Measurements from ENCODE around the gene MAP3K1. TPM values are rescaled to one million over a fixed set of nuclear protein-coding genes. Genes with fewer than 3 reads are reported as not detected.

Gene MAP3K1
- total RNA-seq, 2 donors from 2014 or later = 21.4 to 22.6 TPM

DNA sequence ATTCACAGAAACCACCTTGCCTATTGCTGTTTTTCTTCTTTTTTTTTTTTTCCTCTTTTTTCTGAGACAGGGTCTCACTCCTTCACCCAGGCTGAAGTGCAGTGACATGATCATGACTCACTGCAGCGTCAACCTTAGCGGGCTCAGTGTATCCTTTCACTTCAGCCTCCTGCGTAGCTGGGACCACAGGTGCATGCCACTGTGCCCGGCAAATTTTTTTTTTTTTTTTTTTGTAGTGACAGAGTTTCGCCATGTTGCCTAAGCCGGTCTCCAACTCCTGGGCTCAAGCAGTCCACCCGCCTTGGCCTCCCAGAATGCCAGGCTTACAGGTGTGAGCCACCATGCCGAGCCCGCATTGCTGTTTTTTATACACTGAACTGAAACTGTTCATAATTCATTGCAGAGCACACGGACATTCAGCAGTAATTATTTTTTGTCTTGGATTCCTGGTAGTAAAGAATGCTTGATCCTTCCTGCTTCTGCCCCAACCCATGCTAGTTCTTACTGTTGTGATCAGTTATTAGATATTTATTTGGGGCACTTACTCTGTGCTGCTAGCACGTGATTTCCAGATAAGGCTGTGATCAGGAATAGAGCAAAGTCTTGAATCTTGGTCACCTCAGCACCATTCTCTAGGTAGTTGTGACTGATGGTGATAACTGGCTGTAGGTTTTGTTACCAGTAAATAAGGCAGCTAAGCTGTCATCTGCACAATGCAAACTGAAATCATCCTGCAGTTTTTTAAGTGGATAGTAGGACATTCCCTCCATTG lies 14.0 kb downstream of the MAP3K1 start:
- Histone ChIP-seq H3K4me1 (peaks cover 82% of the 10 kb centered on the region), H3K27ac (peak overlapping the region in 1 of 4 donors; percentile 1), H3K4me3 (no peak overlapping the region), H3K36me3 (replicated peaks in 1 of 2; ENCODE audit: insufficient read depth in 1 of 2, low read depth in 2 of 2) (no peaks in the 10 kb centered on the region), H3K27me3 (no peaks in the 10 kb centered on the region), H3K9me3 (no peaks in the 10 kb centered on the region)
- no peak for TF ChIP-seq POLR2A (IDR thresholded peaks at IDR 0.05)
- TF ChIP-seq, protein P1, sequence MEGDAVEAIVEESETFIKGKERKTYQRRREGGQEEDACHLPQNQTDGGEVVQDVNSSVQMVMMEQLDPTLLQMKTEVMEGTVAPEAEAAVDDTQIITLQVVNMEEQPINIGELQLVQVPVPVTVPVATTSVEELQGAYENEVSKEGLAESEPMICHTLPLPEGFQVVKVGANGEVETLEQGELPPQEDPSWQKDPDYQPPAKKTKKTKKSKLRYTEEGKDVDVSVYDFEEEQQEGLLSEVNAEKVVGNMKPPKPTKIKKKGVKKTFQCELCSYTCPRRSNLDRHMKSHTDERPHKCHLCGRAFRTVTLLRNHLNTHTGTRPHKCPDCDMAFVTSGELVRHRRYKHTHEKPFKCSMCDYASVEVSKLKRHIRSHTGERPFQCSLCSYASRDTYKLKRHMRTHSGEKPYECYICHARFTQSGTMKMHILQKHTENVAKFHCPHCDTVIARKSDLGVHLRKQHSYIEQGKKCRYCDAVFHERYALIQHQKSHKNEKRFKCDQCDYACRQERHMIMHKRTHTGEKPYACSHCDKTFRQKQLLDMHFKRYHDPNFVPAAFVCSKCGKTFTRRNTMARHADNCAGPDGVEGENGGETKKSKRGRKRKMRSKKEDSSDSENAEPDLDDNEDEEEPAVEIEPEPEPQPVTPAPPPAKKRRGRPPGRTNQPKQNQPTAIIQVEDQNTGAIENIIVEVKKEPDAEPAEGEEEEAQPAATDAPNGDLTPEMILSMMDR (IDR thresholded peaks at IDR 0.05) = no peak
- 78 to 82% methylated on average over 11 of the region's 11 CpGs for WGBS, 2 donors
- ATAC-seq = no peak
- intact Hi-C loops (cut with DNase I) = no loop called here
- no peak for DNase-seq

DNA sequence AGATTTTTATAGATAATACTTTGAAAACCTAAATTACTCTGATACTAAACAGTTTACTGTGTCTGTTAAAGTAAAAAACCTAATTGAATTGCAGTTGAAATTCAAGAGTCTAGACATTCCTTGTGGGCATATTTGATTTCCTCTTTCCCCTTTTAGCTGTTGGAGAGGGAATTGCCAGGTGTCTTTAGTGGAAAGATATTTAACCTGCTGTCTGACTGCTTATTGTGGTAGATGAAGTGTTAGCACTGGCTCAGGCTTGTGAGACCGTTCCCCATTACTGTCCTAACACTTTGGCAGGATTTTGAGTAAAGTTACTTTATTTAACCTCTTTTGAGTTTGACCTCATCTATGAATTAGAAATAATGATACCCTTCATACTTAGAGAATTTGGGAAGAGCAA lies 16.4 kb downstream of the MAP3K1 start:
- Histone ChIP-seq H3K27me3 (no peaks in the 10 kb centered on the region), H3K9me3 (no peaks in the 10 kb centered on the region), H3K4me3 (no peak overlapping the region), H3K4me1 (peaks cover 73% of the 10 kb centered on the region), H3K27ac (no peak overlapping the region), H3K36me3 (replicated peaks in 1 of 2; ENCODE audit: insufficient read depth in 1 of 2, low read depth in 2 of 2) (no peaks in the 10 kb centered on the region)
- DNase-seq (no peak), ATAC-seq (no peak)
- WGBS, 2 donors = 23 to 36% methylated on average over 1 of the region's 1 CpG
- no peak for TF ChIP-seq POLR2A (IDR thresholded peaks at IDR 0.05)
- TF ChIP-seq, protein P1 (IDR thresholded peaks at IDR 0.05) = no peak
- intact Hi-C loops (cut with DNase I) = no loop called here

DNA sequence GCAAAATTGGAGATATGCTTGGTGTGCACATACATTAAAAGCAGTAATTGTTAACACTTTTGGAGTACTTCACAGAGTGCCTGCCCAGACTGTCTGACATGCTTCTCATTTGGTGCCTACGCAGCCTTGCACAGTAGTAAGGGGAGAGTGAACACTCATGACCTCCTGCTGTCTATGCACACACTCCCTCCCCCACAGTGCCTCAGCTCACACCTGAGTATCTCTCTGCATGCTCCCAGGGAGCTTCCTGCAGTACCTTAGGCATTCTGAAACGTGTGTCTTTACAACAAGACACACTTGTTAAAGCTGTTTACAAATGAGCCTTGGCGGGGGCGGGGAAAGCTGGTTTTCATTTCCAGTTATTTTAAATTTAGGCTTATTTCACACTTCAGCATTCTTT lies 18.0 kb downstream of the MAP3K1 start:
- H3K36me3 ChIP-seq (replicated peaks in 1 of 2; ENCODE audit: insufficient read depth in 1 of 2, low read depth in 2 of 2) = no peaks in the 10 kb centered on the region
- intact Hi-C loops (cut with DNase I) = no loop called here
- H3K4me3 ChIP-seq = no peak overlapping the region
- H3K27me3 ChIP-seq = no peaks in the 10 kb centered on the region
- H3K9me3 ChIP-seq = no peaks in the 10 kb centered on the region
- no peak overlapping the region for H3K27ac ChIP-seq
- WGBS, 2 donors = 51 to 58% methylated on average over 4 of the region's 4 CpGs
- peaks cover 73% of the 10 kb centered on the region for H3K4me1 ChIP-seq
- DNase-seq (peak in 1 of 4 donors; percentile 29), ATAC-seq (no peak)
- TF ChIP-seq, protein P1 (IDR thresholded peaks at IDR 0.05) = no peak
- no peak for TF ChIP-seq POLR2A (IDR thresholded peaks at IDR 0.05)

DNA sequence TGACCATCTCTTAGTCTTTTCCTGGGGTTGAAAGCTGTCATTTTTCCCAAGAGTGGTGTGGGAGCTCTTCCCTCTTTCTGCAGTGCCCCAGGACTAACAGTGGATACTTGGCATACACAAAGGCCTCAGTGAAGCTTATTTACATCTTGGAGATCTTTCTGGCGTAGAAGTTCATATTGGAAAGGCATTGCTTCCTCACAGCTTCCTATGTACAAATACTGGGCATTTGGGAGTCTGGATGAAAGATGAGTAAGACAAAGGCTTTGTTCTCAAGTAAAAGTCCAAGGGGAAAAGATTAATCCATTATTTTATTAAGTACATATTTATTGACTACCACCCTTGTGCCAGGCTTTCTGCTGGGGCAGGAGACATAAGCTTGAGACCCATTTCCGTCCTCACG lies 22.0 kb downstream of the MAP3K1 start:
- no peaks in the 10 kb centered on the region for H3K27me3 ChIP-seq
- TF ChIP-seq, protein P1 (IDR thresholded peaks at IDR 0.05) = no peak
- TF ChIP-seq POLR2A (IDR thresholded peaks at IDR 0.05) = no peak
- no peak overlapping the region for H3K4me3 ChIP-seq
- H3K4me1 ChIP-seq = peaks cover 87% of the 10 kb centered on the region
- DNase-seq = no peak
- intact Hi-C loops (cut with DNase I) = no loop called here
- no peaks in the 10 kb centered on the region for H3K36me3 ChIP-seq (replicated peaks in 1 of 2; ENCODE audit: insufficient read depth in 1 of 2, low read depth in 2 of 2)
- WGBS, 2 donors = 32 to 35% methylated on average over 3 of the region's 3 CpGs
- H3K9me3 ChIP-seq = no peaks in the 10 kb centered on the region
- no peak for ATAC-seq
- peak overlapping the region in 2 of 4 donors; percentile 31 to 38 for H3K27ac ChIP-seq

DNA sequence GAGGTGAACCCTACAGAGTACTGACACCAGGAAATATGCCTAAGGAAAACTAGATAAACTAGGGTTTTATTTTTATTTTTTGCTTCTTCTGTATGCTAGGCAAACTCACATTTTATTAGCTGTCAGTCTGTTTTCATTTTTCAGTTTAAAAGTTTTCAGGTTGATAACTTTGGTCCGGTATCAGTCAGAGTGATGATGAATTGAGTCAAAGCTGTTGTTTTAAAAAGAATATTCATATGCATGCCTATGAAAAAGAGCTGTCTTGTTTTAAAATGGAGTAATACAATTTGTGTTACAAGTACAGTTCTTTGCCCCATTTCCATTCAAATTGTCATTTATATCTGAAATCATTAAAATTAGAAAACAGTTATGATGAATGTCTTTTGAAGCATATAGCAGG lies 22.6 kb downstream of the MAP3K1 start:
- 26 to 32% methylated on average over 1 of the region's 1 CpG for WGBS, 2 donors
- no peak for DNase-seq
- TF ChIP-seq POLR2A (IDR thresholded peaks at IDR 0.05) = no peak
- TF ChIP-seq, protein P1 (IDR thresholded peaks at IDR 0.05) = no peak
- Histone ChIP-seq H3K27ac (peak overlapping the region in 2 of 4 donors; percentile 31 to 38), H3K27me3 (no peaks in the 10 kb centered on the region), H3K4me1 (peaks cover 82% of the 10 kb centered on the region), H3K9me3 (no peaks in the 10 kb centered on the region), H3K36me3 (replicated peaks in 1 of 2; ENCODE audit: insufficient read depth in 1 of 2, low read depth in 2 of 2) (no peaks in the 10 kb centered on the region), H3K4me3 (no peak overlapping the region)
- intact Hi-C loops (cut with DNase I) = no loop called here
- ATAC-seq = no peak
